H1 (cell line): Measurements from ENCODE around the gene AKT1S1. TPM values are rescaled to one million over a fixed set of nuclear protein-coding genes. Genes with fewer than 3 reads are reported as not detected.

Experiments used
- CHD1 ChIP-seq: IDR thresholded peaks from 2 replicates; pipeline ENCODE4 v1.6.1; 2012; ENCODE audit warnings: low read depth, low read length, improper control_type of control experiment
- NRF1 ChIP-seq: IDR thresholded peaks from 2 replicates; pipeline ENCODE4 v1.6.1; 2011; ENCODE audit warnings: mild to moderate bottlenecking, low read depth, low read length, improper control_type of control experiment
- SAP30 ChIP-seq: fragments of 300-600 bp; sonication (generic); IDR thresholded peaks from 2 replicates; pipeline ENCODE4 v1.7.1; 2012; ENCODE audit warnings: low read length, moderate library complexity, mild to moderate bottlenecking, inconsistent platforms; ENCODE audit not compliant: insufficient read depth, insufficient replicate concordance
- TAF1 ChIP-seq: IDR thresholded peaks from 2 replicates; pipeline ENCODE4 v1.6.1; 2011; ENCODE audit warnings: mild to moderate bottlenecking, low read depth, low read length
- polyA plus RNA-seq, 7 experiments: library from polyadenylated mRNA; depleted of rRNA in 3 of 7; stranded (reverse) in 5 of 7; unstranded in 2 of 7; fragments of >200 nt in 5 of 7; fragments of 200-250 nt in 2 of 7; gene quantifications; 1 replicate in 5 of 7; 2 replicates in 1 of 7; 4 replicates in 1 of 7; pipeline versions ENCODE4 v1.2.1 to v1.2.3, GENCODE V29; 2011 to 2013; ENCODE audit warnings: missing spikeins in 2 of 7, mixed read lengths in 2 of 7
- total RNA-seq: library from RNA; stranded (reverse); fragmentation: NEBNext Ultra II Directional; extraction: Animal tissue kit (Norgen Biotek cat#: 25700); gene quantifications from 2 replicates; pipeline ENCODE4 v1.2.1, GENCODE V29; 2021

The AKT1S1 gene
- total and polyA plus RNA-seq, 2 of the 8 experiments (the other 6 are each of a cell fraction or from before 2014, with no cell fraction given) = 40.7 to 45.9 TPM

GRCh38 chr19:49837009-49837310 lies 40.2 kb downstream of the AKT1S1 start (continued):
- TF ChIP-seq NRF1 (no peak), CHD1 (no peak), TAF1 (no peak), SAP30 (no peak)
